ENCODE measurements around the gene MAGEB6.
"Not testable (repeated sequence)": the region's sequence is repeated elsewhere in the genome, so short reads cannot be mapped to it uniquely, and the experiment has no call there.

MAGEB6 gene, protein sequence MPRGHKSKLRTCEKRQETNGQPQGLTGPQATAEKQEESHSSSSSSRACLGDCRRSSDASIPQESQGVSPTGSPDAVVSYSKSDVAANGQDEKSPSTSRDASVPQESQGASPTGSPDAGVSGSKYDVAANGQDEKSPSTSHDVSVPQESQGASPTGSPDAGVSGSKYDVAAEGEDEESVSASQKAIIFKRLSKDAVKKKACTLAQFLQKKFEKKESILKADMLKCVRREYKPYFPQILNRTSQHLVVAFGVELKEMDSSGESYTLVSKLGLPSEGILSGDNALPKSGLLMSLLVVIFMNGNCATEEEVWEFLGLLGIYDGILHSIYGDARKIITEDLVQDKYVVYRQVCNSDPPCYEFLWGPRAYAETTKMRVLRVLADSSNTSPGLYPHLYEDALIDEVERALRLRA

DNA sequence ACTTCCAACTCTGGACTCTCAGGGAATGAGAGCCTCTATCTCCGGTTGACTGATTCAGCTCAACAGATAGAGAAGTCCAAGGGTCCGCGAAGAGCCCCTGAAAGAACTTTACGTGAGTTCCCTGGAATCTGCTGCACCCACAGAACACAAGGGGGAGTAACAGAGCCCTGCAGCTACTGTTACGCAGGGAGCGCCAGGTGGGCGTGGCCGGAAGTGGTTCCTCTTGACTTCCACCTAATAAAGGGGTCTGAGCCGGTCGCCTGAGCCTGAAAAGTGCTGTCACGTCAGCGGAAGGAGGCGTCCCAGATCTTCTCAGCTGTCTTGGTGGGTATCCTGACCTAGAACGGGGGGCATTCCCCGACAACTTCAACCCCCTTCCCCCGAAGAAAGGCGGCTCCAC is at the start of gene MAGEB6:
MAGEB6 (plus strand) TSS at position 237 of the 400 bp plus-strand sequence. CDS start 1,407 bp downstream, outside the sequence.
- no peak within 1 kb of the TSS for H3K27ac Mint-ChIP-seq (ENCODE audit: low read depth)
- ATAC-seq (replicated peaks; ENCODE audit: extremely low read depth, poor library complexity, severe bottlenecking): no peak

DNA sequence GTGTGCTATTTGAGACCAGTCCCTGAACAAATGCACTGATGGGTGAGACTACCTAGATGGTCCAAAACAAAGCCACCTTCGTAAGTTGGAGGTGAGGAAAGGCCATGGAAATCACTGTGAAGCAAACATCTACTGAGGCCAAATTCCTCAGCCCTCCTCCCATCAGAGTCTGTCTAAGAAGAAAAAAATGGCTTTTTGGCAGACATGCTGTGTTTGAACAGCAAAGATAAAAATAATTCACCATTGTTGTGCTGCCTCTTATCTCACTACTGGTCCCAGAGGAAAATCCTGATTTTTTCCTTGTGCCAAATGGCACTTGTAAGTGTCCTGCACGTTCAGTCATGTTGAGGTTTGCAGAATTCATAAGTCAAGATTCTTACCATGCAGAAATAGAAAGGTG is 46.2 kb upstream of the MAGEB6 start:
- no peak overlapping the region for H3K4me3 Mint-ChIP-seq
- H3K9me3 Mint-ChIP-seq: peaks cover 4% of the 10 kb centered on the region
- DNase-seq (ENCODE audit: low spot score in 2 of 2) (no peak), ATAC-seq (replicated peaks; ENCODE audit: extremely low read depth, poor library complexity, severe bottlenecking) (no peak)
- H3K36me3 Mint-ChIP-seq (ENCODE audit: insufficient read depth): no peaks in the 10 kb centered on the region
- no peak overlapping the region for H3K27ac Mint-ChIP-seq (ENCODE audit: low read depth)
- no peaks in the 10 kb centered on the region for H3K4me1 Mint-ChIP-seq
- no peaks in the 10 kb centered on the region for H3K27me3 Mint-ChIP-seq

More for the DNA sequence above, at the start of gene MAGEB6:
- no peaks in the 10 kb centered on the region for H3K4me1 Mint-ChIP-seq
- no peaks in the 10 kb centered on the region for H3K27me3 Mint-ChIP-seq
- no peak for DNase-seq (ENCODE audit: low spot score in 2 of 2)
- H3K36me3 Mint-ChIP-seq (ENCODE audit: insufficient read depth): no peaks in the 10 kb centered on the region
- H3K4me3 Mint-ChIP-seq: no peak within 1 kb of the TSS
- H3K9me3 Mint-ChIP-seq: no peaks in the 10 kb centered on the region

- no peaks in the 10 kb centered on the region for H3K36me3 Mint-ChIP-seq (ENCODE audit: insufficient read depth)
- no peak within 1 kb of the TSS for H3K4me3 Mint-ChIP-seq
- DNase-seq (ENCODE audit: low spot score in 2 of 2): no peak
- H3K27ac Mint-ChIP-seq (ENCODE audit: low read depth): no peak within 1 kb of the TSS
- ATAC-seq (replicated peaks; ENCODE audit: extremely low read depth, poor library complexity, severe bottlenecking): no peak
- no peaks in the 10 kb centered on the region for H3K4me1 Mint-ChIP-seq
- no peaks in the 10 kb centered on the region for H3K9me3 Mint-ChIP-seq
- no peaks in the 10 kb centered on the region for H3K27me3 Mint-ChIP-seq
Observed at GRCh38 chrX:26160301-26160700, 31.9 kb upstream of the MAGEB6 start, which contains the start of gene MAGEB6B. Gene MAGEB6B, plus strand, starts transcription at chrX:26160601. Its CDS starts 0 bp downstream, at chrX:26160601.

GRCh38 chrX:26203561-26203960 is 11.3 kb downstream of the MAGEB6 start:
- H3K36me3 Mint-ChIP-seq (ENCODE audit: insufficient read depth): no peaks in the 10 kb centered on the region
- ATAC-seq (replicated peaks; ENCODE audit: extremely low read depth, poor library complexity, severe bottlenecking): no peak
- peaks cover 5% of the 10 kb centered on the region for H3K9me3 Mint-ChIP-seq
- no peak overlapping the region for H3K4me3 Mint-ChIP-seq
- no peaks in the 10 kb centered on the region for H3K4me1 Mint-ChIP-seq
- no peak overlapping the region for H3K27ac Mint-ChIP-seq (ENCODE audit: low read depth)
- H3K27me3 Mint-ChIP-seq: no peaks in the 10 kb centered on the region
- no peak for DNase-seq (ENCODE audit: low spot score in 2 of 2)

- not testable (repeated sequence) for H3K9me3 Mint-ChIP-seq; H3K27me3 Mint-ChIP-seq; H3K36me3 Mint-ChIP-seq (ENCODE audit: insufficient read depth); ATAC-seq (replicated peaks; ENCODE audit: extremely low read depth, poor library complexity, severe bottlenecking); H3K4me1 Mint-ChIP-seq; DNase-seq (ENCODE audit: low spot score in 2 of 2); H3K27ac Mint-ChIP-seq (ENCODE audit: low read depth); H3K4me3 Mint-ChIP-seq
Observed at GRCh38 chrX:26204717-26205116, 12.5 kb downstream of the MAGEB6 start.

GRCh38 chrX:26208012-26208411 is 15.8 kb downstream of the MAGEB6 start:
- no peaks in the 10 kb centered on the region for H3K36me3 Mint-ChIP-seq (ENCODE audit: insufficient read depth)
- H3K27me3 Mint-ChIP-seq: no peaks in the 10 kb centered on the region
- DNase-seq (ENCODE audit: low spot score in 2 of 2) (no peak), ATAC-seq (replicated peaks; ENCODE audit: extremely low read depth, poor library complexity, severe bottlenecking) (no peak)
- H3K27ac Mint-ChIP-seq (ENCODE audit: low read depth): no peak overlapping the region
- no peak overlapping the region for H3K4me3 Mint-ChIP-seq
- peaks cover 5% of the 10 kb centered on the region for H3K9me3 Mint-ChIP-seq
- H3K4me1 Mint-ChIP-seq: no peaks in the 10 kb centered on the region

DNA sequence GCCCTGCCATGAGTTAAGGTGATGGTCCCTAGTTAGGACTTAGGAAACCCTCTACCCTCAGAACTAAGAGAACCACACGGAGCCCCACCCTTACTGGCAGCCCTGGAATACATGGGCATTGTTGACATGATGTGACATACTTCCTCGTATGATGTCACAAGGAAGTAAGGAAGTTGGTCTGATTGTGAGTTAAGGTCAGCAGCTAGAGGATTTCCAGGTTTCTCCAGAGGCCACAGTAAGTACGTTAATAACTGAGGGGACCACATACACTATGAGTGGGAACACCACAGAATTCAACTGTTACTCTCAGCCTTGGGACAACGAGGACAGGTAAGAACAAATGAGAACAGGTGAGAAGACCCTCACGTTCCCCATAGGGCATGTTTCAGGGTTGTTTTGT is 23.6 kb downstream of the MAGEB6 start, which contains the start of gene MAGEB5:
MAGEB5 (plus strand) TSS at position 301 of the 400 bp plus-strand sequence. CDS start 1,133 bp downstream, outside the sequence.
- H3K9me3 Mint-ChIP-seq: peaks cover 5% of the 10 kb centered on the region
- no peaks in the 10 kb centered on the region for H3K4me1 Mint-ChIP-seq
- DNase-seq (ENCODE audit: low spot score in 2 of 2): no peak
- H3K27me3 Mint-ChIP-seq: no peaks in the 10 kb centered on the region
- no peak within 1 kb of the TSS for H3K4me3 Mint-ChIP-seq
- H3K27ac Mint-ChIP-seq (ENCODE audit: low read depth): no peak within 1 kb of the TSS
- no peak for ATAC-seq (replicated peaks; ENCODE audit: extremely low read depth, poor library complexity, severe bottlenecking)
- H3K36me3 Mint-ChIP-seq (ENCODE audit: insufficient read depth): no peaks in the 10 kb centered on the region

GRCh38 chrX:26219351-26219750 is 27.1 kb downstream of the MAGEB6 start:
- H3K4me3 Mint-ChIP-seq: no peak overlapping the region
- no peak overlapping the region for H3K27ac Mint-ChIP-seq (ENCODE audit: low read depth)
- no peaks in the 10 kb centered on the region for H3K36me3 Mint-ChIP-seq (ENCODE audit: insufficient read depth)
- H3K27me3 Mint-ChIP-seq: no peaks in the 10 kb centered on the region
- H3K4me1 Mint-ChIP-seq: no peaks in the 10 kb centered on the region
- ATAC-seq (replicated peaks; ENCODE audit: extremely low read depth, poor library complexity, severe bottlenecking) (no peak), DNase-seq (ENCODE audit: low spot score in 2 of 2) (no peak)
- peaks cover 5% of the 10 kb centered on the region for H3K9me3 Mint-ChIP-seq

DNA sequence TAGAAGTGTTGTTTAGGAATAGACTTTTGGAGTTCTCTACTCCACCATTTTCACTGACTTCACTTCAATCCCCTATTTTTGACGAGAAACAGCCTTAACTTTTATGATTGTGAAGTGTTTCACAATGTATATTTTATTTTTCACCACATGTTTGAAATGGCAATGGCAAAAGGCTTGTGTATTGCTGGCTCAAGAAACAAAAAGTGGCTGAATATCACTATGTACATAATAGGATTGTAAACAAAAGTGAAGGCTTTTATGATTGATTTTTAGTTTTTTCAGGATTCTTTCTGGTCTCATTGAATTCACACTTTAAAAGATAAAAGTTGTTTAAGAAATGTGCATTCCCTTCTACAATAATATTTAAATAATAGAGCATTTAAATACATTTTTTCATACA is 41.9 kb downstream of the MAGEB6 start:
- DNase-seq (ENCODE audit: low spot score in 2 of 2): no peak

More for the DNA sequence above, 41.9 kb downstream of the MAGEB6 start:
- Mint-ChIP-seq H3K4me1 (no peaks in the 10 kb centered on the region), H3K36me3 (ENCODE audit: insufficient read depth) (no peaks in the 10 kb centered on the region), H3K27ac (ENCODE audit: low read depth) (no peak overlapping the region), H3K9me3 (peaks cover 35% of the 10 kb centered on the region), H3K4me3 (no peak overlapping the region), H3K27me3 (no peaks in the 10 kb centered on the region)
- ATAC-seq (replicated peaks; ENCODE audit: extremely low read depth, poor library complexity, severe bottlenecking): no peak

Data from central memory CD8-positive, alpha-beta T cell (primary cell).